ENCODE data around the gene C22orf31.

C22orf31 gene

GRCh38 chr22:29023172-29023796 lies 38.3 kb downstream of the C22orf31 start:
- no peak for DNase-seq

- no peak for DNase-seq
These were observed 39.4 kb downstream of the C22orf31 start for GRCh38 chr22:29022101-29022817.

GRCh38 chr22:29018293-29019189 lies 43.1 kb downstream of the C22orf31 start:
- DNase-seq = no peak

- no peak for DNase-seq
These were observed 45.3 kb downstream of the C22orf31 start for GRCh38 chr22:29016067-29016938.

GRCh38 chr22:29014773-29015172 lies 46.9 kb downstream of the C22orf31 start:
- no peak for DNase-seq

GRCh38 chr22:29014293-29014692 lies 47.3 kb downstream of the C22orf31 start:
- no peak for DNase-seq

- DNase-seq = no peak
These were observed 48.7 kb downstream of the C22orf31 start for GRCh38 chr22:29012952-29013351.

GRCh38 chr22:29012101-29012433 lies 49.6 kb downstream of the C22orf31 start:
- no peak for DNase-seq

- no peak for DNase-seq
These were observed 50.2 kb downstream of the C22orf31 start for GRCh38 chr22:29011240-29012100.

- no peak for DNase-seq
These were observed 52.5 kb downstream of the C22orf31 start for GRCh38 chr22:29009148-29009547.

Measured in NCI-H345 (cell line).